Endothelial cell of umbilical vein (primary cell): ENCODE results near the gene FOXL1.

Source experiments
- CTCF ChIP-seq, 2 donors: IDR thresholded peaks; 1 replicate in 1 of 2; 2 replicates in 1 of 2; pipeline ENCODE4 v1.5.1; 2011; ENCODE audit warnings: low read length in 2 of 2, mild to moderate bottlenecking in 2 of 2, moderate library complexity in 2 of 2, control low read depth in 1 of 2, inconsistent platforms in 1 of 2, low read depth in 1 of 2; ENCODE audit not compliant: insufficient read depth in 1 of 2; ENCODE audit errors: extremely low read depth in 1 of 2
- EZH2 ChIP-seq: IDR thresholded peaks from 2 replicates; pipeline ENCODE4 v1.6.1; 2012; ENCODE audit warnings: borderline replicate concordance, low read depth, mild to moderate bottlenecking, moderate library complexity, low read length, inconsistent platforms; ENCODE audit not compliant: severe bottlenecking
- JUN ChIP-seq: IDR thresholded peaks from 2 replicates; pipeline ENCODE4 v1.6.1; 2011; ENCODE audit warnings: borderline replicate concordance, low read depth; ENCODE audit not compliant: insufficient read length, insufficient read depth
- MAX ChIP-seq: IDR thresholded peaks from 2 replicates; pipeline ENCODE4 v1.6.1; 2011; ENCODE audit not compliant: insufficient read depth, insufficient read length
- POLR2A ChIP-seq: IDR thresholded peaks from 2 replicates; pipeline ENCODE4 v1.6.1; 2012; ENCODE audit warnings: low read depth, mild to moderate bottlenecking, control low read depth, low read length
- POLR2AphosphoS5 ChIP-seq: IDR thresholded peaks from 2 replicates; pipeline ENCODE4 v1.6.1; 2012; ENCODE audit warnings: low read depth, mild to moderate bottlenecking, control low read depth, low read length, moderate library complexity; ENCODE audit not compliant: insufficient read depth

- no peak for TF ChIP-seq CTCF (IDR thresholded peaks at IDR 0.05; ENCODE audit: extremely low read depth in 1 of 2, insufficient read depth in 1 of 2, low read depth in 1 of 2, low read length in 2 of 2)
- no peak for TF ChIP-seq POLR2A
- no peak for TF ChIP-seq POLR2AphosphoS5
- no peak for TF ChIP-seq EZH2
- no peak for TF ChIP-seq MAX
- TF ChIP-seq JUN: no peak
Measured at GRCh38 chr16:86584071-86584685, 5.8 kb downstream of the FOXL1 start.
